Measurements from ENCODE around the gene AMZ2. TPM values are rescaled to one million over a fixed set of nuclear protein-coding genes. Genes with fewer than 3 reads are reported as not detected.

Gene AMZ2
- total and polyA plus RNA-seq, 2 of the 8 experiments (the other 6 are each of a cell fraction or from before 2014, with no cell fraction given): 49.5 to 71.0 TPM

- peak overlapping the region; percentile 48 to 85 (median 66) for H3K4me3 ChIP-seq (ENCODE audit: extremely low read depth in 1 of 4, insufficient read depth in 2 of 4, low read depth in 3 of 4, low read length in 4 of 4)
- peaks cover 0 to 2% (median under 1%) of the 10 kb centered on the region in 4 experiments; a peak in 3 of 7 replicates for H3K4me1 ChIP-seq (replicated peaks in 1 of 4; ENCODE audit: control insufficient read depth in 3 of 4, insufficient read depth in 4 of 4, low read length in 3 of 4)
- DNase-seq (ENCODE audit: low read depth in 1 of 2, low spot score in 2 of 2) (peak in 1 of 2 experiments; percentile 74), FAIRE-seq (peak; percentile 19)
- H3K79me1 ChIP-seq (ENCODE audit: low read depth, low read length): no peaks in the 10 kb centered on the region
- peaks cover 0 to 3% of the 10 kb centered on the region in 2 experiments; a peak in 1 of 4 replicates for H3K9me3 ChIP-seq (ENCODE audit: insufficient read depth in 2 of 2, low read depth in 1 of 2, low read length in 1 of 2)
- H3K9ac ChIP-seq (replicated peaks in 1 of 4; ENCODE audit: extremely low read depth in 1 of 4, low read depth in 3 of 4, low read length in 3 of 4): peak overlapping the region; percentile 52 to 98 (median 82)
- H3K4me2 ChIP-seq (ENCODE audit: insufficient read depth in 1 of 2, low read depth in 2 of 2, low read length in 2 of 2): peak overlapping the region; percentile 77 to 88
- peak overlapping the region; percentile 84 for H2BK5ac ChIP-seq (ENCODE audit: low read depth, low read length)
- WGBS, 2 experiments (ENCODE audit: extremely low coverage in 1 of 2, insufficient coverage in 1 of 2, insufficient read length in 1 of 2, insufficient replicate concordance in 2 of 2, low coverage in 1 of 2, low lambda C conversion rate in 2 of 2, missing lambda C conversion rate in 1 of 2): 2% methylated on average over 20 of the region's 50 CpGs; no CpG with 5 or more reads in 1 of the 2 experiments
- H2BK20ac ChIP-seq (ENCODE audit: low read length): peak overlapping the region; percentile 94; the same call in 1 of the 2 replicates
- H3K4ac ChIP-seq (replicated peaks; ENCODE audit: insufficient read length, low read depth, low read length): no peak overlapping the region
- H3K36me3 ChIP-seq (ENCODE audit: control insufficient read depth in 2 of 4, insufficient read depth in 4 of 4, low read length in 3 of 4): peaks cover 0 to 6% (median 3%) of the 10 kb centered on the region in 4 experiments; a peak in 5 of 8 replicates
- peaks cover 3 to 34% (median 20%) of the 10 kb centered on the region in 4 experiments for H3K27me3 ChIP-seq (replicated peaks in 1 of 4; ENCODE audit: control insufficient read depth in 3 of 4, extremely low read depth in 1 of 4, insufficient read depth in 3 of 4, low read length in 3 of 4)
- H3K27ac ChIP-seq (ENCODE audit: low read depth, low read length): peak overlapping the region; percentile 68; the same call in 1 of the 2 replicates
- H3K14ac ChIP-seq (ENCODE audit: insufficient read length): peak overlapping the region; percentile 53
- CTCF ChIA-PET (ENCODE audit: partially characterized antibody): interaction anchor here (0.6 to 3.0 kb wide), 7 partner anchors 8 to 266 kb away, joined by 3 to 22 read pairs (median 3); no protein-coding TSS in a partner anchor
- peak overlapping the region; percentile 90 for H2AFZ ChIP-seq (ENCODE audit: low read length)
- no peak overlapping the region for H2BK120ac ChIP-seq (replicated peaks; ENCODE audit: low read depth, low read length)
- no peak overlapping the region for H3K23ac ChIP-seq (ENCODE audit: insufficient read length)
- H4K20me1 ChIP-seq (replicated peaks in 1 of 2; ENCODE audit: control insufficient read depth in 1 of 2, insufficient read depth in 2 of 2, low read length in 2 of 2): no peaks in the 10 kb centered on the region
- H4K91ac ChIP-seq (replicated peaks; ENCODE audit: insufficient read length, low read length): peak overlapping the region; percentile 78
- H4K8ac ChIP-seq (ENCODE audit: extremely low read depth, insufficient read depth, low read length): peak overlapping the region; percentile 69; the same call in 1 of the 2 replicates
- peak overlapping the region; percentile 79 for H4K5ac ChIP-seq (ENCODE audit: insufficient read length, low read depth, low read length)
- H3K23me2 ChIP-seq (ENCODE audit: low read depth, low read length): peaks cover 6% of the 10 kb centered on the region
- H3K79me2 ChIP-seq (ENCODE audit: control insufficient read depth in 1 of 2, insufficient read depth in 2 of 2, low read length in 2 of 2): peaks cover 0 to 12% of the 10 kb centered on the region in 2 experiments; a peak in 2 of 4 replicates
- peak overlapping the region; percentile 88 for H3K18ac ChIP-seq (ENCODE audit: extremely low read depth, low read length)
- H2BK15ac ChIP-seq (ENCODE audit: low read length): peak overlapping the region; percentile 99; the same call in 1 of the 2 replicates
- peak overlapping the region; percentile 97 for H2BK12ac ChIP-seq (ENCODE audit: low read depth, low read length)
- POLR2A ChIA-PET (ENCODE audit: partially characterized antibody): interaction anchor here (0.8 to 1.3 kb wide), 4 partner anchors 9 to 65 kb away, joined by 3 to 4 read pairs (median 3); no protein-coding TSS in a partner anchor
- H3K56ac ChIP-seq (replicated peaks; ENCODE audit: insufficient read length, low read depth, low read length): no peak overlapping the region
- H2AK5ac ChIP-seq (ENCODE audit: low read depth, low read length): no peak overlapping the region; the same call in 1 of the 2 replicates
- no peak for TF ChIP-seq KDM5A (IDR thresholded peaks at IDR 0.05; ENCODE audit: low read length)
- no peak for TF ChIP-seq BRCA1 (IDR thresholded peaks at IDR 0.05; ENCODE audit: low read depth, low read length)
- 0 out of 4 replicates have a peak, but pooled peaks of 1 of the 2 experiments have one; percentile 4 for TF ChIP-seq HDAC2 (IDR thresholded peaks at IDR 0.05; ENCODE audit: borderline replicate concordance in 1 of 2, low read depth in 2 of 2, low read length in 2 of 2)
- peak; percentile 21; the same call in 1 of the 2 replicates for TF ChIP-seq TAF1 (IDR thresholded peaks at IDR 0.05; ENCODE audit: low read depth, low read length)
- TF ChIP-seq POLR2A (IDR thresholded peaks at IDR 0.05; ENCODE audit: control extremely low read depth in 1 of 2, low read depth in 2 of 2, low read length in 2 of 2): peak in 1 of 2 experiments; percentile 63; a peak in 1 of 3 replicates
- peak; percentile 36; the same call in 1 of the 2 replicates for TF ChIP-seq MAX (IDR thresholded peaks at IDR 0.05)
- peak; percentile 13 for TF ChIP-seq TAF7 (optimal IDR thresholded peaks at IDR 0.05; ENCODE audit: borderline replicate concordance, low read depth, low read length)
- peak; percentile 62; the same call in 1 of the 2 replicates for TF ChIP-seq PHF8 (conservative IDR thresholded peaks at IDR 0.05; ENCODE audit: low read depth, low read length)
- TF ChIP-seq POLR2AphosphoS5 (IDR thresholded peaks at IDR 0.05; ENCODE audit: low read depth, low read length): peak; percentile 71
These were observed 41.8 kb upstream of the AMZ2 start for GRCh38 chr17:68205808-68206720.

Data from H1 (cell line).